Measurements from ENCODE around the gene GDA.

The GDA gene

DNA sequence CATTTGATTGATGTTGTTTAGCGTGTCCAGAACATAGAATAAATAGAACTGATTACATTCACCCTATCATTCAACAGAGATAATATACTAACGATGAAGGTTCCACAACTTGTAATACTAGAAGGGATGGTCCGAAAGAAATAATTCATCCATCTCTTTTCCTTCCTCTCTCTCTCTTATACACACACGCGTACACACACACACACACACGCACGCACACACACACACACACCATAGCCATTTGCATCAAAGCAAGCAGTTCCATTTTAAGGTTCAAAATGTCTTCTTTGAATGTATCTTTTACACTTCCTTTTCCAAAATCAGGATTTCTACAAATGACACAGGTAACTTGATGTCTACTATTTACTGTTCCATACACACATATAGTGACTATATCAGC, 887 bp downstream of the GDA start:
- no peak for DNase-seq
- H3K9ac ChIP-seq (ENCODE audit: low read length), result no peak overlapping the region
- 75% methylated on average over 7 of the region's 7 CpGs for WGBS
- H3K9me3 ChIP-seq (ENCODE audit: control insufficient read depth, low read length), result no peaks in the 10 kb centered on the region
- no peak overlapping the region for H2BK5ac ChIP-seq (ENCODE audit: low read depth, low read length, poor library complexity, severe bottlenecking)
- H2BK12ac ChIP-seq (ENCODE audit: low read length in 2 of 2), result no peak overlapping the region
- no peak overlapping the region for H3K4me2 ChIP-seq (ENCODE audit: low read length, poor library complexity, severe bottlenecking)
- H3K36me3 ChIP-seq (ENCODE audit: control insufficient read depth in 1 of 2, insufficient read depth in 2 of 2, low read depth in 1 of 2, low read length in 2 of 2), result no peaks in the 10 kb centered on the region
- H3K23ac ChIP-seq (ENCODE audit: low read length in 2 of 2), result no peak overlapping the region
- peak overlapping the region in 1 of 2 experiments; percentile 61 for H3K4me3 ChIP-seq (ENCODE audit: insufficient read depth in 1 of 2, low read depth in 1 of 2, low read length in 2 of 2)
- H3K14ac ChIP-seq (ENCODE audit: low read length in 2 of 2), result no peak overlapping the region
- H2AK5ac ChIP-seq (ENCODE audit: low read length, severe bottlenecking), result no peak overlapping the region
- H3K18ac ChIP-seq (ENCODE audit: low read depth in 1 of 2, low read length in 2 of 2), result no peak overlapping the region
- no peak overlapping the region for H3K4ac ChIP-seq (ENCODE audit: low read depth in 1 of 2, low read length in 2 of 2)
- no peak overlapping the region for H2BK15ac ChIP-seq (ENCODE audit: low read depth, poor library complexity, severe bottlenecking)
- H3K4me1 ChIP-seq (ENCODE audit: control insufficient read depth, insufficient read depth, low read depth, low read length), result peaks cover 5% of the 10 kb centered on the region
- no peak overlapping the region for H4K91ac ChIP-seq (ENCODE audit: low read length)
- H4K8ac ChIP-seq (ENCODE audit: low read length), result no peak overlapping the region
- H3K27ac ChIP-seq (ENCODE audit: low read length, poor library complexity, severe bottlenecking), result no peak overlapping the region
- no peak overlapping the region for H2BK120ac ChIP-seq (ENCODE audit: low read depth, low read length)
- H3K27me3 ChIP-seq (ENCODE audit: control insufficient read depth in 1 of 2, insufficient read depth in 1 of 2, low read length in 2 of 2), result peaks cover 29 to 38% of the 10 kb centered on the region in 2 experiments
- no peaks in the 10 kb centered on the region for H3K79me1 ChIP-seq (replicated peaks; ENCODE audit: low read length, poor library complexity, severe bottlenecking)
- H2AFZ ChIP-seq (ENCODE audit: low read depth, low read length), result no peak overlapping the region

- no peak overlapping the region for H2BK12ac ChIP-seq (ENCODE audit: low read length in 2 of 2)
- H3K9ac ChIP-seq (ENCODE audit: low read length), result no peak overlapping the region
- WGBS, result 72% methylated on average over 5 of the region's 6 CpGs
- H3K4ac ChIP-seq (ENCODE audit: low read depth in 1 of 2, low read length in 2 of 2), result no peak overlapping the region
- no peak overlapping the region for H3K4me3 ChIP-seq (ENCODE audit: insufficient read depth in 1 of 2, low read depth in 1 of 2, low read length in 2 of 2)
- no peak overlapping the region for H2AFZ ChIP-seq (ENCODE audit: low read depth, low read length)
- peaks cover 29 to 38% of the 10 kb centered on the region in 2 experiments for H3K27me3 ChIP-seq (ENCODE audit: control insufficient read depth in 1 of 2, insufficient read depth in 1 of 2, low read length in 2 of 2)
- no peak overlapping the region for H4K8ac ChIP-seq (ENCODE audit: low read length)
- H3K4me2 ChIP-seq (ENCODE audit: low read length, poor library complexity, severe bottlenecking), result no peak overlapping the region
- no peak overlapping the region for H2BK120ac ChIP-seq (ENCODE audit: low read depth, low read length)
- no peak overlapping the region for H2AK5ac ChIP-seq (ENCODE audit: low read length, severe bottlenecking)
- H3K27ac ChIP-seq (ENCODE audit: low read length, poor library complexity, severe bottlenecking), result no peak overlapping the region
- H3K23ac ChIP-seq (ENCODE audit: low read length in 2 of 2), result no peak overlapping the region
- no peak overlapping the region for H2BK15ac ChIP-seq (ENCODE audit: low read depth, poor library complexity, severe bottlenecking)
- no peak overlapping the region for H4K91ac ChIP-seq (ENCODE audit: low read length)
- H3K79me1 ChIP-seq (replicated peaks; ENCODE audit: low read length, poor library complexity, severe bottlenecking), result no peaks in the 10 kb centered on the region
- DNase-seq, result no peak
- no peak overlapping the region for H3K18ac ChIP-seq (ENCODE audit: low read depth in 1 of 2, low read length in 2 of 2)
- no peak overlapping the region for H3K14ac ChIP-seq (ENCODE audit: low read length in 2 of 2)
- H3K4me1 ChIP-seq (ENCODE audit: control insufficient read depth, insufficient read depth, low read depth, low read length), result peaks cover 5% of the 10 kb centered on the region
- H3K9me3 ChIP-seq (ENCODE audit: control insufficient read depth, low read length), result no peaks in the 10 kb centered on the region
- no peaks in the 10 kb centered on the region for H3K36me3 ChIP-seq (ENCODE audit: control insufficient read depth in 1 of 2, insufficient read depth in 2 of 2, low read depth in 1 of 2, low read length in 2 of 2)
- no peak overlapping the region for H2BK5ac ChIP-seq (ENCODE audit: low read depth, low read length, poor library complexity, severe bottlenecking)
Observed at GRCh38 chr9:72150661-72151060, 1.4 kb downstream of the GDA start.

DNA sequence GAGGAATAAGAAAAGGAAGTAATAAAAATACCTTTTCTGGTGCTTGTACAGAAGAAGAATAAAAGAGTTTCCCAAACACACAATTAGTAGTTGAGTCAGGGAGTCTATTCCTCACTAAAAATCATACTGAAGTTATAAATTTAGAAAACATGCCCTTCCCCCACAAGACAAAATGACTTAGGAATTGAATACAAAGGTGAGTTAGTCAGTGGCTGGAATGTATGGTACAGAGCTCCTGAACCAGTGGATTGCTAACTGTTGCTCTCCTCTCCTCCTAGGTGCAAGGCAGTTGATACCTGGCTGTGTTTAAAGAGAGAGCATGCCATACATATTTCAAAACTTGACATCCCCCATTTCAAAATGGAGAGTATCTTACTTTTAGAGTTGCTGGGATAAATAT, 1.9 kb downstream of the GDA start:
- Histone ChIP-seq H3K9me3 (ENCODE audit: control insufficient read depth, low read length) (no peaks in the 10 kb centered on the region), H3K27ac (ENCODE audit: low read length, poor library complexity, severe bottlenecking) (no peak overlapping the region), H3K36me3 (ENCODE audit: control insufficient read depth in 1 of 2, insufficient read depth in 2 of 2, low read depth in 1 of 2, low read length in 2 of 2) (no peaks in the 10 kb centered on the region), H2BK120ac (ENCODE audit: low read depth, low read length) (no peak overlapping the region), H2BK12ac (ENCODE audit: low read length in 2 of 2) (no peak overlapping the region), H3K9ac (ENCODE audit: low read length) (no peak overlapping the region), H2AFZ (ENCODE audit: low read depth, low read length) (no peak overlapping the region), H4K8ac (ENCODE audit: low read length) (no peak overlapping the region), H3K4me3 (ENCODE audit: insufficient read depth in 1 of 2, low read depth in 1 of 2, low read length in 2 of 2) (no peak overlapping the region), H3K79me1 (replicated peaks; ENCODE audit: low read length, poor library complexity, severe bottlenecking) (no peaks in the 10 kb centered on the region), H2BK15ac (ENCODE audit: low read depth, poor library complexity, severe bottlenecking) (no peak overlapping the region), H3K4ac (ENCODE audit: low read depth in 1 of 2, low read length in 2 of 2) (no peak overlapping the region), H3K18ac (ENCODE audit: low read depth in 1 of 2, low read length in 2 of 2) (no peak overlapping the region), H3K4me2 (ENCODE audit: low read length, poor library complexity, severe bottlenecking) (no peak overlapping the region), H3K14ac (ENCODE audit: low read length in 2 of 2) (no peak overlapping the region), H3K27me3 (ENCODE audit: control insufficient read depth in 1 of 2, insufficient read depth in 1 of 2, low read length in 2 of 2) (peaks cover 29 to 38% of the 10 kb centered on the region in 2 experiments), H4K91ac (ENCODE audit: low read length) (no peak overlapping the region), H2BK5ac (ENCODE audit: low read depth, low read length, poor library complexity, severe bottlenecking) (no peak overlapping the region), H3K23ac (ENCODE audit: low read length in 2 of 2) (no peak overlapping the region), H2AK5ac (ENCODE audit: low read length, severe bottlenecking) (no peak overlapping the region), H3K4me1 (ENCODE audit: control insufficient read depth, insufficient read depth, low read depth, low read length) (peaks cover 5% of the 10 kb centered on the region)
- DNase-seq, result no peak

GRCh38 chr9:72154468-72155285, 5.4 kb downstream of the GDA start:
- no peak overlapping the region for H2AK5ac ChIP-seq (ENCODE audit: low read length, severe bottlenecking)
- H2AFZ ChIP-seq (ENCODE audit: low read depth, low read length), result no peak overlapping the region
- no peaks in the 10 kb centered on the region for H3K79me1 ChIP-seq (replicated peaks; ENCODE audit: low read length, poor library complexity, severe bottlenecking)
- no peak overlapping the region for H4K91ac ChIP-seq (ENCODE audit: low read length)
- H3K36me3 ChIP-seq (ENCODE audit: control insufficient read depth in 1 of 2, insufficient read depth in 2 of 2, low read depth in 1 of 2, low read length in 2 of 2), result no peaks in the 10 kb centered on the region
- H2BK120ac ChIP-seq (ENCODE audit: low read depth, low read length), result no peak overlapping the region
- no peak overlapping the region for H3K4me3 ChIP-seq (ENCODE audit: insufficient read depth in 1 of 2, low read depth in 1 of 2, low read length in 2 of 2)
- H3K9ac ChIP-seq (ENCODE audit: low read length), result no peak overlapping the region
- no peak overlapping the region for H4K8ac ChIP-seq (ENCODE audit: low read length)
- no peak overlapping the region for H3K23ac ChIP-seq (ENCODE audit: low read length in 2 of 2)
- no peak overlapping the region for H3K4ac ChIP-seq (ENCODE audit: low read depth in 1 of 2, low read length in 2 of 2)
- no peak overlapping the region for H3K4me2 ChIP-seq (ENCODE audit: low read length, poor library complexity, severe bottlenecking)
- DNase-seq, result no peak
- no peak overlapping the region for H2BK5ac ChIP-seq (ENCODE audit: low read depth, low read length, poor library complexity, severe bottlenecking)
- no peak overlapping the region for H3K18ac ChIP-seq (ENCODE audit: low read depth in 1 of 2, low read length in 2 of 2)
- H3K27me3 ChIP-seq (ENCODE audit: control insufficient read depth in 1 of 2, insufficient read depth in 1 of 2, low read length in 2 of 2), result peaks cover 11 to 17% of the 10 kb centered on the region in 2 experiments
- H2BK15ac ChIP-seq (ENCODE audit: low read depth, poor library complexity, severe bottlenecking), result no peak overlapping the region
- no peak overlapping the region for H2BK12ac ChIP-seq (ENCODE audit: low read length in 2 of 2)
- peaks cover under 1% of the 10 kb centered on the region for H3K4me1 ChIP-seq (ENCODE audit: control insufficient read depth, insufficient read depth, low read depth, low read length)
- H3K27ac ChIP-seq (ENCODE audit: low read length, poor library complexity, severe bottlenecking), result no peak overlapping the region
- WGBS, result 76% methylated on average over 6 of the region's 9 CpGs
- no peaks in the 10 kb centered on the region for H3K9me3 ChIP-seq (ENCODE audit: control insufficient read depth, low read length)
- H3K14ac ChIP-seq (ENCODE audit: low read length in 2 of 2), result no peak overlapping the region
